Endothelial cell of umbilical vein (primary cell): ENCODE data around the gene RPLP2. TPM values are rescaled to one million over a fixed set of nuclear protein-coding genes. Genes with fewer than 3 reads are reported as not detected.

ENCODE experiments used
- BruUV-seq: library from RNA; stranded (reverse); fragments of 400-500 nt; replicated peaks from 2 replicates; lab custom pipeline; 2021; lab: Mats Ljungman, UMichigan
- CTCF ChIA-PET: fragments of 300-600, 350-600 bp; sonication (Branson Sonifier 250); formaldehyde crosslinking; loops from one replicate; lab custom pipeline; 2021; ENCODE audit warnings: antibody characterized with exemption, inconsistent platforms; lab: Charles Lee
- POLR2A ChIA-PET: fragments of 300-600, 350-600 bp; sonication (Branson Sonifier 250); formaldehyde crosslinking; loops from one replicate; lab custom pipeline; 2021; ENCODE audit warnings: antibody characterized with exemption, inconsistent platforms; lab: Charles Lee
- DNase-seq: peaks from one replicate; pipeline ENCODE4 v3.0.0-alpha.2; 2011; ENCODE audit warnings: low read depth, low spot score
- FAIRE-seq: peaks from 2 replicates; lab custom pipeline; 2011; peaks lifted over from hg19 to GRCh38; lab: Jason Lieb, UNC
- H2AFZ ChIP-seq: 2 replicates; pipeline ENCODE4 v1.6.0; 2012; ENCODE audit warnings: low read depth, low read length, control low read depth, inconsistent platforms
- H3K27ac ChIP-seq: 2 replicates; pipeline ENCODE4 v1.5.1; 2011; ENCODE audit warnings: low read depth, mild to moderate bottlenecking, control low read depth, low read length, moderate library complexity; ENCODE audit not compliant: insufficient read depth
- H3K27me3 ChIP-seq, 2 experiments: 2 replicates each; pipeline versions ENCODE4 v1.6.0 to v1.6.1; 2011; ENCODE audit warnings: low read length in 2 of 2, mixed read lengths in 1 of 2; ENCODE audit not compliant: control insufficient read depth in 2 of 2, insufficient read depth in 2 of 2
- H3K36me3 ChIP-seq, 2 experiments: 2 replicates in 1 of 2; 3 replicates in 1 of 2; pipeline ENCODE4 v1.5.1; 2011; ENCODE audit warnings: low read length in 2 of 2, mild to moderate bottlenecking in 1 of 2, moderate library complexity in 1 of 2; ENCODE audit not compliant: control insufficient read depth in 2 of 2, insufficient read depth in 2 of 2; ENCODE audit errors: extremely low read depth in 1 of 2
- H3K4me1 ChIP-seq: 3 replicates; pipeline ENCODE4 v1.5.1; 2011; ENCODE audit warnings: mild to moderate bottlenecking, low read length; ENCODE audit not compliant: control insufficient read depth, insufficient read depth; ENCODE audit errors: extremely low read depth
- H3K4me2 ChIP-seq: 2 replicates; pipeline ENCODE4 v1.6.1; 2011; ENCODE audit warnings: low read length, control low read depth, mixed read lengths; ENCODE audit not compliant: insufficient read depth
- H3K4me3 ChIP-seq, 3 experiments: fragments of 200-600 bp in 1 of 3; sonication (generic), shearing (Covaris generic) in 1 of 3; replicated peaks in 1 of 3; 2 replicates each; pipeline ENCODE4 v1.5.1; 2011 to 2016; ENCODE audit warnings: control low read depth in 3 of 3, low read length in 3 of 3, mild to moderate bottlenecking in 2 of 3, inconsistent platforms in 1 of 3, low read depth in 1 of 3, moderate library complexity in 1 of 3; ENCODE audit not compliant: insufficient read depth in 1 of 3
- H3K79me2 ChIP-seq: 2 replicates; pipeline ENCODE4 v1.6.0; 2012; ENCODE audit warnings: low read length, inconsistent platforms; ENCODE audit not compliant: control insufficient read depth, insufficient read depth
- H3K9ac ChIP-seq: replicated peaks from 2 replicates; pipeline ENCODE3; 2011; ENCODE audit warnings: low read length, control low read depth; ENCODE audit not compliant: insufficient read depth; ENCODE audit errors: extremely low read depth
- H3K9me1 ChIP-seq: replicated peaks from 3 replicates; pipeline ENCODE4 v1.6.0; 2011; ENCODE audit warnings: mild to moderate bottlenecking, low read length; ENCODE audit not compliant: control insufficient read depth, insufficient read depth; ENCODE audit errors: extremely low read depth
- H3K9me3 ChIP-seq: replicated peaks from 2 replicates; pipeline ENCODE4 v1.5.1; 2012; ENCODE audit warnings: low read length, inconsistent platforms; ENCODE audit not compliant: control insufficient read depth, insufficient read depth
- H4K20me1 ChIP-seq: replicated peaks from 2 replicates; pipeline ENCODE3; 2011; ENCODE audit warnings: mild to moderate bottlenecking, low read length; ENCODE audit not compliant: control insufficient read depth, insufficient read depth; ENCODE audit errors: extremely low read depth
- EZH2 ChIP-seq: IDR thresholded peaks from 2 replicates; pipeline ENCODE4 v1.6.1; 2012; ENCODE audit warnings: borderline replicate concordance, low read depth, mild to moderate bottlenecking, moderate library complexity, low read length, inconsistent platforms; ENCODE audit not compliant: severe bottlenecking
- FOS ChIP-seq: IDR thresholded peaks from 2 replicates; pipeline ENCODE4 v1.6.1; 2011; ENCODE audit warnings: mild to moderate bottlenecking, low read length, moderate library complexity, borderline replicate concordance; ENCODE audit not compliant: insufficient read depth
- GATA2 ChIP-seq: IDR thresholded peaks from 2 replicates; pipeline ENCODE4 v1.7.0; 2011; ENCODE audit warnings: low read depth, mild to moderate bottlenecking, moderate library complexity, mixed read lengths, low read length; ENCODE audit not compliant: insufficient read length, insufficient read depth
- JUN ChIP-seq: IDR thresholded peaks from 2 replicates; pipeline ENCODE4 v1.6.1; 2011; ENCODE audit warnings: borderline replicate concordance, low read depth; ENCODE audit not compliant: insufficient read length, insufficient read depth
- MYC ChIP-seq: IDR thresholded peaks from one replicate; pipeline ENCODE4 v1.6.1; 2011; ENCODE audit warnings: mild to moderate bottlenecking, low read depth, low read length
- POLR2A ChIP-seq: IDR thresholded peaks from 2 replicates; pipeline ENCODE4 v1.6.1; 2012; ENCODE audit warnings: low read depth, mild to moderate bottlenecking, control low read depth, low read length
- POLR2AphosphoS5 ChIP-seq: IDR thresholded peaks from 2 replicates; pipeline ENCODE4 v1.6.1; 2012; ENCODE audit warnings: low read depth, mild to moderate bottlenecking, control low read depth, low read length, moderate library complexity; ENCODE audit not compliant: insufficient read depth
- dilution Hi-C: fragments of 300-500 bp; cut with MboI; formaldehyde crosslinking; loops from one replicate; pipeline ENCODE4 v1.15.0; 2019; ENCODE audit warnings: low sequenced_read_pairs; ENCODE audit not compliant: extremely low pct_ligation_motif_present
- intact Hi-C: fragments of 100-400 bp; cut with micrococcal nuclease; formaldehyde crosslinking; loops from one replicate; pipeline ENCODE4 v1.10.0; 2022
- polyA plus RNA-seq, 4 experiments: library from polyadenylated mRNA; depleted of rRNA in 3 of 4; stranded (reverse) in 3 of 4; unstranded in 1 of 4; fragments of >200 nt; gene quantifications; 2 replicates each; pipeline versions ENCODE4 v1.2.1 to v1.2.3, GENCODE V29; 2011 to 2012; ENCODE audit warnings: missing spikeins in 1 of 4
- total RNA-seq: library from RNA; stranded (reverse); gene quantifications from 2 replicates; pipeline ENCODE4 v1.2.3, GENCODE V29; 2021
- TF ChIP-seq, protein P1 (sequence below): IDR thresholded peaks from 2 replicates; pipeline ENCODE4 v1.6.1; 2011; ENCODE audit not compliant: insufficient read depth, insufficient read length
- TF ChIP-seq, protein P2 (sequence below), 2 donors: IDR thresholded peaks; 1 replicate in 1 of 2; 2 replicates in 1 of 2; pipeline ENCODE4 v1.5.1; 2011; ENCODE audit warnings: low read length in 2 of 2, mild to moderate bottlenecking in 2 of 2, moderate library complexity in 2 of 2, control low read depth in 1 of 2, inconsistent platforms in 1 of 2, low read depth in 1 of 2; ENCODE audit not compliant: insufficient read depth in 1 of 2; ENCODE audit errors: extremely low read depth in 1 of 2

The RPLP2 gene
- total and polyA plus RNA-seq, 2 donors (not counting 3 experiments of a cell fraction or from before 2014, with no cell fraction given) = 1,579 to 1,739 TPM

DNA sequence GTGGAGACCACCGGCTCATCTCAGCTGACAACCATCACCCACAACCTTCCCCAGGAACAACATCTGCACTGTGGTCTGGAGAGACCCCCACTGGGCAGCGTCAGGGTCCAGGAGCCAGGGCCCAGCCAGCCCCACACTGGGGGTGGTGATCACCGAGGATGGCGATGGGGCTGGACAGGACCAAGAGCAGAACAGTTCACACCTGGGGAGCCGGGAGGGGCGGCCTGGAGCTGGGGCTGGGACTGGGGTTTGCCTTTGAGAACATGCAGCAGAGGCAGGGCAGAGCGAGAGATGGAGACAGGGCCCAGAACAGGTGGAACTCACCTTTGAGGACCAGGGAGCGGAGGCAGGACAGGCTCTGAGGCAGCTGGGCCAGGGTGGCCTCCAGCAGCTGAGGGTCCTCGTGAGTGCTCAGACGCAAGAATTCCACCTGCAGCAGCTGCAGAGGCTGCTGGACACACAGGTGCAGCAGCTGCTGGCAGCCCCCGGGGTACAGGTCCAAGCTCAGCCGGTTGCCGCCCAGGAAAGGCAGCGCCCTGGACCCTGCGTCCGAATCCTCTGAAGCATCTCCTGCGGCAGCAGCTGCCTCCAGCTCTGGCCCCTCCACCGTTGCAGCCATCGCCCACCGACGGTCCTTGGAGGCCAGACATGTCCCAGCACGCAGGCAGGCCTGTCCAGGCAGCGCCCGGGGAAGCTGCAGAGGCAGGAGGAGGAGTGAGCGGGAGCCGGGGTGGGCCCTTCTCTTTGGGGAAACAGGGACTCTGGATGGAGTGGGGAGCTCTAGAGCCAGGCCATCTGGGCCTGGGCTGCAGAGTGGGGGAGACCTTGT, 5.8 kb upstream of the RPLP2 start:
- H3K9me3 ChIP-seq = no peaks in the 10 kb centered on the region
- peak overlapping the region; percentile 42 to 74 (median 59) for H3K4me3 ChIP-seq
- no peaks in the 10 kb centered on the region for H4K20me1 ChIP-seq
- CTCF ChIA-PET = interaction anchor here (1.0 to 1.4 kb wide), 2 partner anchors 31 to 36 kb away, joined by 3 to 4 read pairs; no protein-coding TSS in a partner anchor
- DNase-seq (no peak), FAIRE-seq (peak; percentile 8)
- no peak overlapping the region for H3K27ac ChIP-seq
- dilution Hi-C loops (no loop called here), intact Hi-C loops (no loop called here)
- peaks cover 12% of the 10 kb centered on the region for H3K79me2 ChIP-seq
- TF ChIP-seq GATA2 (no peak), MYC (no peak), JUN (no peak), POLR2AphosphoS5 (no peak), POLR2A (no peak), EZH2 (no peak), FOS (no peak)
- TF ChIP-seq, protein P1, sequence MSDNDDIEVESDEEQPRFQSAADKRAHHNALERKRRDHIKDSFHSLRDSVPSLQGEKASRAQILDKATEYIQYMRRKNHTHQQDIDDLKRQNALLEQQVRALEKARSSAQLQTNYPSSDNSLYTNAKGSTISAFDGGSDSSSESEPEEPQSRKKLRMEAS = no peak
- TF ChIP-seq, protein P2, sequence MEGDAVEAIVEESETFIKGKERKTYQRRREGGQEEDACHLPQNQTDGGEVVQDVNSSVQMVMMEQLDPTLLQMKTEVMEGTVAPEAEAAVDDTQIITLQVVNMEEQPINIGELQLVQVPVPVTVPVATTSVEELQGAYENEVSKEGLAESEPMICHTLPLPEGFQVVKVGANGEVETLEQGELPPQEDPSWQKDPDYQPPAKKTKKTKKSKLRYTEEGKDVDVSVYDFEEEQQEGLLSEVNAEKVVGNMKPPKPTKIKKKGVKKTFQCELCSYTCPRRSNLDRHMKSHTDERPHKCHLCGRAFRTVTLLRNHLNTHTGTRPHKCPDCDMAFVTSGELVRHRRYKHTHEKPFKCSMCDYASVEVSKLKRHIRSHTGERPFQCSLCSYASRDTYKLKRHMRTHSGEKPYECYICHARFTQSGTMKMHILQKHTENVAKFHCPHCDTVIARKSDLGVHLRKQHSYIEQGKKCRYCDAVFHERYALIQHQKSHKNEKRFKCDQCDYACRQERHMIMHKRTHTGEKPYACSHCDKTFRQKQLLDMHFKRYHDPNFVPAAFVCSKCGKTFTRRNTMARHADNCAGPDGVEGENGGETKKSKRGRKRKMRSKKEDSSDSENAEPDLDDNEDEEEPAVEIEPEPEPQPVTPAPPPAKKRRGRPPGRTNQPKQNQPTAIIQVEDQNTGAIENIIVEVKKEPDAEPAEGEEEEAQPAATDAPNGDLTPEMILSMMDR (IDR thresholded peaks at IDR 0.05; ENCODE audit: extremely low read depth in 1 of 2, insufficient read depth in 1 of 2, low read depth in 1 of 2, low read length in 2 of 2) = no peak
- BruUV-seq = no TSS peak
- no peaks in the 10 kb centered on the region for H3K9me1 ChIP-seq
- POLR2A ChIA-PET = no interaction called here
- peaks cover 21% of the 10 kb centered on the region for H3K4me1 ChIP-seq
- H3K36me3 ChIP-seq = peaks cover 0 to 20% of the 10 kb centered on the region in 2 experiments
- H3K27me3 ChIP-seq = no peaks in the 10 kb centered on the region
- peak overlapping the region; percentile 13 for H3K9ac ChIP-seq
- peak overlapping the region; percentile 11 for H2AFZ ChIP-seq
- peak overlapping the region; percentile 91 for H3K4me2 ChIP-seq
